SIG-M5 (cell line): Measurements from ENCODE around the gene FAF1.

Source experiments
- DNase-seq: peaks from one replicate; lab custom pipeline; 2025; lab: John Stamatoyannopoulos, UW

FAF1 gene

GRCh38 chr1:50415235-50416149, 544.6 kb downstream of the FAF1 start:
- no peak for DNase-seq

- no peak for DNase-seq
These were observed 545.2 kb downstream of the FAF1 start for GRCh38 chr1:50414853-50415234.

DNA sequence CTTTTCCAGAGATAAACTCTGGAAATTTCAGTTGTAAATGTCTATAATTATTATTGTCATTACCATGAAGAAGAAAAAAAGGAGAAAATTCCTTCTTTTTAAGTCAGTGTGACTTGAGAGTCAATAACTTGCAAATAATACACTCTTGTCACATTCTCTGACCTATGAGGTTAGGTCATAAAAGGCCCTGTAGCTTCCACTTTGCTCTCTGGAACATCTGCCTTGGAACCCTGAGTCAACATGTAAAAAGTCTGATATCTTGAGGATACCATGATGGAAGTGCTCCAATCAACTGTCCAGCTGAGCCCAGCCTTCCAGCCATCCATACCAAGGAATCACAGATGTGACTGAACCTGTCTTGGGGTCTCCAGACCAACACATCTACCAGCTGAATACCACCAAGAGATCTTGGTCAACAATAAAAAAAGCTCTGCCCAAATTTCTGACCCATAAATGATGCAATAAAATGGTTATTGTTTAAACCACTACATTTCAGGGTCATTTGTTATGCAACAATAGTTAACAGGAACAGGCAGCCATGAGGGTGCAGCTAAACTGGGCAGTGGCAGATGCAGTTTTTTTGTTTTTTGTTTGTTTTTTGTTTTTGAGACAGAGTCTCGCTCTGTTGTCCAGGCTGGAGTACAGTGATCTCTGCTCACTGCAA, 547.1 kb downstream of the FAF1 start:
- DNase-seq, result no peak

DNA sequence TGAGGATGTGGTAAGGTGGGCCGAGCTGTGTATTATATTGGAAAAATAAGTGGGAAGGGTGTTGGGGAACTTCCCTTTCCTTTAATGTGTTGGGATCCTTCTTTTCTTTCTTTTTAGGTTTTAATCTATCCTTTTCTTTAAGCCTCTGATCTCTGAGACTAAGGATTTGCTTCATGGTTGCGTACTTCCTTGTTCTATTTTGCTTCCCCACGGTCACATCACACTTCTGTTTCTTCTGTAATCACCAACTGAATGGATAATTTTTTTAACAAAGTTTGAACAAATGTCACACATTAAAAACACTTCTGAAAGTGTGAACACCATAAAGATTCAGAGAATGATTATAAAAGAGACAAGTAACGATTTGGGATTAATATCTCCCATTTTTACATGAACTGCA, 554.3 kb downstream of the FAF1 start:
- DNase-seq, result no peak

DNA sequence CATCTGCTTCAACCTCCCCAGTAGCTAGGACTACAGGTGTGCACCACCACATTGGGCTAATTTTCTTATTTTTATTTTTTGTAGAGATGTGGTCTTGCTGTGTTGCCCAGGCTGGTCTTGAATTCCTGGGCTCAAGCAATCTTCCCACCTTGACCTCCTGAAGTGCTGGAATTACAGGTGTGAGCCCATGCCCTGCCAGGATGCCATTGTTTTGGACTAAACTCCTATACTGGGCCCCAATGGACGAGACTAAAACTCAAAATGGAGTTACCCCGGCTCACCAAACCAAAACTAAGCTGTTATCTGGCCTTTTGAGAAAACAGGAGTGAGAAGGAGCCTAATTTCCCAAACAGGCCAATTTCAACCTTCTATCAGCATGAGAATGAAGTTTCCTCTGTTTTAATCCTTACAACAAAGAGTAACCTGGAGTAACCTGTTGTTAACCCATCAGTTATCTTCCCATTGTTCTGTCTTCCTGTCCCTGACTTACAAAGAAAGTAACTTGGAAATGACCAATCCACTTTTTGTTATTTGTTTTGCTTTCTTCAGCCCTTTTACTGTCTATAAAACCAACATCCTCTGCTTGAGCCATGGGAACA, 566.4 kb downstream of the FAF1 start:
- DNase-seq, result no peak
